Keratinocyte (primary cell): ENCODE data around the gene ARL6IP6. TPM values are rescaled to one million over a fixed set of nuclear protein-coding genes. Genes with fewer than 3 reads are reported as not detected.

Source experiments
- DNase-seq: peaks from one replicate; pipeline ENCODE4 v3.0.0-alpha.2; 2011; ENCODE audit warnings: low read depth, missing footprints, low spot score
- FAIRE-seq: peaks from 2 replicates; lab custom pipeline; 2011; peaks lifted over from hg19 to GRCh38; lab: Jason Lieb, UNC
- H2AFZ ChIP-seq: 2 replicates; pipeline ENCODE4 v1.6.0; 2012; ENCODE audit warnings: low read length, control low read depth, inconsistent platforms; ENCODE audit not compliant: control insufficient read depth
- H3K27ac ChIP-seq: 2 replicates; pipeline ENCODE4 v1.5.1; 2011; ENCODE audit warnings: low read length; ENCODE audit not compliant: control insufficient read depth, insufficient read depth
- H3K27me3 ChIP-seq: 3 replicates; pipeline ENCODE4 v1.6.0; 2011; ENCODE audit warnings: low read length; ENCODE audit not compliant: control insufficient read depth, insufficient read depth; ENCODE audit errors: extremely low read depth
- H3K36me3 ChIP-seq, 2 experiments: 2 replicates in 1 of 2; 3 replicates in 1 of 2; pipeline ENCODE4 v1.5.1; 2011; ENCODE audit warnings: low read length in 2 of 2, mild to moderate bottlenecking in 1 of 2; ENCODE audit not compliant: control insufficient read depth in 2 of 2, insufficient read depth in 2 of 2; ENCODE audit errors: extremely low read depth in 1 of 2
- H3K4me1 ChIP-seq: 3 replicates; pipeline ENCODE4 v1.5.1; 2011; ENCODE audit warnings: low read length; ENCODE audit not compliant: control insufficient read depth, insufficient read depth; ENCODE audit errors: extremely low read depth
- H3K4me2 ChIP-seq: 3 replicates; pipeline ENCODE4 v1.6.0; 2011; ENCODE audit warnings: low read depth, low read length; ENCODE audit not compliant: control insufficient read depth, insufficient read depth; ENCODE audit errors: extremely low read depth
- H3K4me3 ChIP-seq, 3 experiments: fragments of 200-600 bp in 1 of 3; sonication (generic) in 1 of 3; 2 replicates in 2 of 3; 3 replicates in 1 of 3; pipeline ENCODE4 v1.5.1; 2011 to 2016; ENCODE audit warnings: low read length in 3 of 3, mild to moderate bottlenecking in 3 of 3, control low read depth in 2 of 3, inconsistent platforms in 1 of 3, low read depth in 1 of 3, mixed read lengths in 1 of 3, mixed run types in 1 of 3, moderate library complexity in 1 of 3; ENCODE audit not compliant: control insufficient read depth in 2 of 3, insufficient read depth in 2 of 3; ENCODE audit errors: extremely low read depth in 1 of 3
- H3K79me2 ChIP-seq: 2 replicates; pipeline ENCODE4 v1.6.0; 2012; ENCODE audit warnings: low read length; ENCODE audit not compliant: control insufficient read depth, insufficient read depth
- H3K9ac ChIP-seq: 3 replicates; pipeline ENCODE4 v1.6.0; 2011; ENCODE audit warnings: low read length; ENCODE audit not compliant: control insufficient read depth, insufficient read depth; ENCODE audit errors: extremely low read depth
- H3K9me1 ChIP-seq: 3 replicates; pipeline ENCODE4 v1.6.0; 2011; ENCODE audit warnings: low read length; ENCODE audit not compliant: control insufficient read depth, insufficient read depth; ENCODE audit errors: extremely low read depth
- H3K9me3 ChIP-seq: 2 replicates; pipeline ENCODE4 v1.5.1; 2012; ENCODE audit warnings: low read depth, low read length; ENCODE audit not compliant: control insufficient read depth
- H4K20me1 ChIP-seq: 3 replicates; pipeline ENCODE4 v1.6.0; 2011; ENCODE audit warnings: low read length; ENCODE audit not compliant: control insufficient read depth, insufficient read depth; ENCODE audit errors: extremely low read depth
- CTCF ChIP-seq, 3 experiments: IDR thresholded peaks in 1 of 3; conservative IDR thresholded peaks in 1 of 3; optimal IDR thresholded peaks in 1 of 3; 2 replicates in 2 of 3; 3 replicates in 1 of 3; pipeline versions ENCODE3 to v1.5.1; 2011; ENCODE audit warnings: low read length in 3 of 3, mild to moderate bottlenecking in 3 of 3, moderate library complexity in 2 of 3, control low read depth in 1 of 3, inconsistent platforms in 1 of 3; ENCODE audit not compliant: insufficient read depth in 2 of 3; ENCODE audit errors: extremely low read depth in 1 of 3
- EZH2 ChIP-seq: IDR thresholded peaks from one replicate; pipeline ENCODE4 v1.6.1; 2012; ENCODE audit warnings: inconsistent platforms, mild to moderate bottlenecking, low read length, moderate library complexity
- dilution Hi-C: fragments of 300-500 bp; cut with MboI; formaldehyde crosslinking; loops from one replicate; pipeline ENCODE4 v1.7.0; 2020; ENCODE audit warnings: low sequenced_read_pairs; ENCODE audit not compliant: extremely low pct_ligation_motif_present
- polyA plus RNA-seq, 5 experiments: library from polyadenylated mRNA; depleted of rRNA in 3 of 5; stranded (reverse) in 3 of 5; stranded (forward) in 1 of 5; unstranded in 1 of 5; fragments of >200 nt; gene quantifications; 1 replicate in 1 of 5; 2 replicates in 3 of 5; 3 replicates in 1 of 5; pipeline versions ENCODE4 v1.2.1 to v1.2.3, GENCODE V29; 2011 to 2012; ENCODE audit warnings: missing spikeins in 2 of 5, low read depth in 1 of 5, low replicate concordance in 1 of 5

The ARL6IP6 gene
- polyA plus RNA-seq, 1 donor (not counting 4 experiments of a cell fraction or from before 2014, with no cell fraction given): 52.5 TPM

GRCh38 chr2:152811916-152812315 lies 93.5 kb downstream of the ARL6IP6 start:
- H3K79me2 ChIP-seq: no peaks in the 10 kb centered on the region
- FAIRE-seq: no peak
- H3K9me1 ChIP-seq: no peaks in the 10 kb centered on the region
- no peaks in the 10 kb centered on the region for H3K36me3 ChIP-seq
- no peak overlapping the region for H2AFZ ChIP-seq
- no peaks in the 10 kb centered on the region for H3K27me3 ChIP-seq
- H3K9me3 ChIP-seq: no peaks in the 10 kb centered on the region
- TF ChIP-seq CTCF (optimal IDR thresholded peaks at IDR 0.05 in 1 of 3, IDR thresholded peaks at IDR 0.05 in 1 of 3, conservative IDR thresholded peaks at IDR 0.05 in 1 of 3; ENCODE audit: extremely low read depth in 1 of 3, insufficient read depth in 2 of 3, low read length in 3 of 3) (no peak), EZH2 (no peak)
- H4K20me1 ChIP-seq: no peaks in the 10 kb centered on the region
- no peaks in the 10 kb centered on the region for H3K4me1 ChIP-seq
- H3K4me3 ChIP-seq: no peak overlapping the region
- no peak overlapping the region for H3K4me2 ChIP-seq
- dilution Hi-C loops: no loop called here
- no peak overlapping the region for H3K9ac ChIP-seq
- H3K27ac ChIP-seq: no peak overlapping the region
- DNase-seq: no peak

Other genes starting within 250 kb of the ARL6IP6 start
- 85.9 to 121 TPM (median 104 TPM) in 3 replicates for gene PRPF40A, start 1.2 kb upstream of the ARL6IP6 start, polyA plus RNA-seq